A673 (cell line): ENCODE measurements around the gene SOX13.

ENCODE experiments used
- CTCF ChIP-seq: fragments of 300-800, 200-600 bp; sonication (generic); conservative IDR thresholded peaks from 2 replicates; pipeline ENCODE4 v1.5.1; 2017; ENCODE audit warnings: low read depth, mild to moderate bottlenecking, antibody characterized with exemption, low read length, moderate library complexity, mixed read lengths
- EZH2 ChIP-seq: fragments of 200-600 bp; sonication (generic); IDR thresholded peaks from 2 replicates; pipeline ENCODE4 v1.6.1; 2017; ENCODE audit warnings: borderline replicate concordance, low read depth, mild to moderate bottlenecking, mixed read lengths, antibody characterized with exemption, low read length; ENCODE audit not compliant: poor library complexity, severe bottlenecking

GRCh38 chr1:204085876-204086275 is 13.0 kb downstream of the SOX13 start:
- TF ChIP-seq EZH2 (no peak), CTCF (no peak)
